ENCODE measurements around the gene MPG. TPM values are rescaled to one million over a fixed set of nuclear protein-coding genes. Genes with fewer than 3 reads are reported as not detected.
A peak's percentile ranks its signal among the peaks of the same experiment; 100 is the strongest.

Gene MPG
- total RNA-seq, 1 donor: 194 TPM

- DNase-seq (ENCODE audit: low read depth in 2 of 3, low spot score in 2 of 3): no peak
Measured at GRCh38 chr16:79151-80054, 1.4 kb downstream of the MPG start.

GRCh38 chr16:83060-83603, 5.1 kb downstream of the MPG start:
- no peak for DNase-seq (ENCODE audit: low read depth in 2 of 3, low spot score in 2 of 3)

- DNase-seq (ENCODE audit: low read depth in 2 of 3, low spot score in 2 of 3): peak in 1 of 3 donors; percentile 23
Measured at GRCh38 chr16:83781-84615, 6.0 kb downstream of the MPG start.

- DNase-seq (ENCODE audit: low read depth in 2 of 3, low spot score in 2 of 3): peak in 2 of 3 donors; percentile 91 to 93
Measured at GRCh38 chr16:84718-85406, 6.8 kb downstream of the MPG start.

DNA sequence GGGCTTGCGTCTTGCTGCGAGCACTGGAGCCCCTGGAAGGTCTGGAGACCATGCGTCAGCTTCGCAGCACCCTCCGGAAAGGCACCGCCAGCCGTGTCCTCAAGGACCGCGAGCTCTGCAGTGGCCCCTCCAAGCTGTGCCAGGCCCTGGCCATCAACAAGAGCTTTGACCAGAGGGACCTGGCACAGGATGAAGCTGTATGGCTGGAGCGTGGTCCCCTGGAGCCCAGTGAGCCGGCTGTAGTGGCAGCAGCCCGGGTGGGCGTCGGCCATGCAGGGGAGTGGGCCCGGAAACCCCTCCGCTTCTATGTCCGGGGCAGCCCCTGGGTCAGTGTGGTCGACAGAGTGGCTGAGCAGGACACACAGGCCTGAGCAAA, 7.4 kb downstream of the MPG start:
- no peak for DNase-seq (ENCODE audit: low read depth in 2 of 3, low spot score in 2 of 3)

DNA sequence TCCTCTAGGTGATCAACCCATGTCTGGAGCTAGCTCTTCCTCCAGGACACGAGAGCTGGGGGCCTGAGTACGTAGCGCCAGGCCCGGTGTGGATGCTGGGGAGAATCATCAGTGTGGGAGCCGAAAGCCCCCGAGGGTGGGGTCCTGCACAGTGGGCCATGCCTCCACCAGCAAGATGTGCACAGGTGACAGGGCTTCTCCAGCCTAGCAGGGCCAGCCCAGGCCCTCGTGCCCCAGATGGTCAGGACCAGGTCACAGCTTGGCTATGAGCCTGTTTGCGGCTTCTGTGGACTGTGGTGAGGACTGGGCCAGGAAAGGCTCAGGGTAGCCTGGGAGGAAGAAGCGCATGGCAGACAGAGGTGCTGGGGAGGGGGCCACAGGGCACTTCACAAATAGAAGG, 7.8 kb downstream of the MPG start:
- DNase-seq (ENCODE audit: low read depth in 2 of 3, low spot score in 2 of 3): no peak

DNA sequence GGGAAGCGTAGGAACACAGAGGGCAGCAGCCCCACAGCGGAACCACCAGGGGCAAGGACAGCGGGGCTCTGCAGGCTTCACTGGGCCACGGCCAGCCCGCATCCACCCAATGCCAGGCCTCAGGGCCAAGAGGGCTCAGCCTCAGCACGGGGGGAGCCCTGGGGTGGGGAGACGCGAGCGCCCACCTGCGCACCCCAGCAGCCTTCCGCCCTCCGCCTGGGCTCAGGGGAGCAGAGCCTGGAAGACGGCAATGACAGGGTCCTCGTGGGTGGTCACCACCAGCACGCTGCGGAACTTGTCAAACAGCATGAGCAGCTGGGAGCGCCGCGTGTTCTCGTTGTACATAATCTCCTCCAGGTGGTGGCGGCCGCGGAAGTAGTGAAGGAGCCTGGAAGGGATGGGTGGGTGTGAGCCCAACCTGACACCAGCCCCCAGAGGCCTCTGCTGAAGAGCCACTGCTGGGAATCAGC, 8.5 kb downstream of the MPG start:
- no peak for DNase-seq (ENCODE audit: low read depth in 2 of 3, low spot score in 2 of 3)

GRCh38 chr16:88613-89012, 10.6 kb downstream of the MPG start:
- DNase-seq (ENCODE audit: low read depth in 2 of 3, low spot score in 2 of 3): no peak

GRCh38 chr16:89391-90302, 11.6 kb downstream of the MPG start:
- DNase-seq (ENCODE audit: low read depth in 2 of 3, low spot score in 2 of 3): no peak

- peak in 1 of 3 donors; percentile 69 for DNase-seq (ENCODE audit: low read depth in 2 of 3, low spot score in 2 of 3)
Measured at GRCh38 chr16:91484-91883, 13.5 kb downstream of the MPG start.

- no peak for DNase-seq (ENCODE audit: low read depth in 2 of 3, low spot score in 2 of 3)
Measured at GRCh38 chr16:92431-93339, 14.7 kb downstream of the MPG start.

DNA sequence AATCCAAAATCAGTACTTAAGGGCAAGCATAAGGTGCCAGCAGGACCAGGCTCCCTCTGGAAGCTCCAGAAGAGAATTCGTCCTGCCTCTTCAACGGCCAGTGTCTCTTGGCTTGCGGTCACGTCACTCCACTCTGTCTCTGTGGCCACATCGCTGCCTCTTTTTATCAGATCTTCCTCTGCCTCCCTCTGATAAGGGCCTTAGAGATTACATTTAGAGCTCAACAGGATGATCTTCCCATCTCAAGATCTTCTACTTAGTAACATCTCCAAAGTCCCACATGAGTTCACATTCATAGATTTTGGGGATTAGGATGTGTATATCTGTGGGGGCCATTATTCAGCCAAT, 16.9 kb downstream of the MPG start:
- DNase-seq (ENCODE audit: low read depth in 2 of 3, low spot score in 2 of 3): no peak

GRCh38 chr16:96935-97381, 18.9 kb downstream of the MPG start:
- peak; percentile 83 to 95 (median 92) for DNase-seq (ENCODE audit: low read depth in 2 of 3, low spot score in 2 of 3)

DNA sequence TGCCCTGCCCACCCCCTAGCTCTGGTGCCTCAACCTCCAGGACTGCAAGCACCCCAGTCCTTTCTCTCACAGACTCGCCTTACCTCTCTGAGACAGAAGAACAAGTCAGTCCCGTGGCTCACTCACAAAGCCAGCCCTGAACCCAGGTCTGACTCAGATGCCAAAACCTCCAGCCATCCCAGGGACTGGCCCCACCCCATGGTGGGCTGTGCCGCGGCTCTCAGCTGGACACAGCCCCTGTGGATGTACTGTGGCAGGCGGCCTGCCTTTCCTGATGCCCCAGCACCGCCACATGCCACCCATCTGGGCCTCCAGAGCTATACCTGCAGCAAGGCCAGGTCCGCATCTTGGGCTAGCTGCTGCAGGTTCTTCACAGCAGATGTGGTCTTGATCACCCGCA, 19.8 kb downstream of the MPG start:
- no peak for DNase-seq (ENCODE audit: low read depth in 2 of 3, low spot score in 2 of 3)

GRCh38 chr16:100989-101388, 23.0 kb downstream of the MPG start:
- DNase-seq (ENCODE audit: low read depth in 2 of 3, low spot score in 2 of 3): no peak

DNA sequence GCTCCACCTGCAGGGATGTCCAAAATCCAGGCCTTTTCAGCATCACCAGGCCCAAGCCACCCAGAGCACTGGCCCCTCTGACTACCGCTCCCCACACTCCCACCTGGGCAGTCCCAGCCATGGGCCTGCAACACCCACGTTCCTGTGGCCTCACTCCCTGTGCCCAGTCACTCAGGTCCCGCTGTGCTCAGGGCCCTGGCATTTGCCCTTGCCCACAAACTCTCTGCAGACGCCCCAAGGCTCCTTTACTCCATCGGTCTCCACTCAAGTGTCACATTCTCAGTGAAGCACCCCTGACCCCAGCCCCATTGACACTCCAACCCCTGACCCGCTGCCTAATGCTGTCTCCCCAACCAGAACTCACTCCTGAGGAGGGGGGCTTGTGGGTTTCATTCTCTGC, 23.6 kb downstream of the MPG start:
- no peak for DNase-seq (ENCODE audit: low read depth in 2 of 3, low spot score in 2 of 3)

GRCh38 chr16:102060-102855, 24.2 kb downstream of the MPG start:
- DNase-seq (ENCODE audit: low read depth in 2 of 3, low spot score in 2 of 3): no peak

DNA sequence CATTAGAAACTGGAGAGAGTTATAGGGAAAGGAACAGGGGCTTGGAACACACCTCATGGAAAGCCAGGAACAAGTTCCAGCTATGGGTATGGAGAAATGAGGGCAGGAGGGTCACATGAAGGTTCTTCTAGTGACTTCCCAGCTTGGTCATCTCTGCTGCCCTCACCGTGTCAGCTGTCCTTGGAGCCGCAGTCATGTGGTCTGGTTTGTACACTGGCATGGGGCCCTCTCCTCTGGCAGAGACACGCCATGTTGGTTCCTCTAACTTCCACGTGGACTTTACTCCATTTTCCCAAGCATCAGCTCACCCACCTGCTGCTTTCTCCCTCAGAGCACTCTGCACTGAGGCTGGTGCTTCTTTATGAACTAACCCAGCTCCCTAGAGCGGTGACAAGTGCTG, 26.3 kb downstream of the MPG start:
- no peak for DNase-seq (ENCODE audit: low read depth in 2 of 3, low spot score in 2 of 3)
